Ascending aorta (tissue), 2 donors: Measurements from ENCODE around the gene FAM228A. TPM values are rescaled to one million over a fixed set of nuclear protein-coding genes. Genes with fewer than 3 reads are reported as not detected.

Source experiments
- DNase-seq, 2 donors: peaks; one replicate each; pipeline ENCODE4 v3.0.0-alpha.2; 2019; ENCODE audit warnings: low spot score in 2 of 2
- H3K27ac ChIP-seq, 2 donors: fragments of 200-600 bp; sonication (generic); one replicate each; pipeline ENCODE4 v1.5.1; 2016 to 2017; ENCODE audit warnings: mild to moderate bottlenecking in 1 of 2
- H3K27me3 ChIP-seq: fragments of 200-600 bp; sonication (generic); one replicate; pipeline ENCODE4 v1.5.1; 2017
- H3K36me3 ChIP-seq, 2 donors: fragments of 200-600 bp; sonication (generic); one replicate each; pipeline ENCODE4 v1.5.1; 2016
- H3K4me1 ChIP-seq, 2 donors: fragments of 200-600 bp; sonication (generic); one replicate each; pipeline ENCODE4 v1.5.1; 2016 to 2017; ENCODE audit warnings: mild to moderate bottlenecking in 1 of 2
- H3K4me3 ChIP-seq, 2 donors: fragments of 200-600 bp; sonication (generic); one replicate each; pipeline ENCODE4 v1.5.1; 2016 to 2017; ENCODE audit warnings: mild to moderate bottlenecking in 1 of 2
- H3K9me3 ChIP-seq, 2 donors: fragments of 200-600 bp; sonication (generic); one replicate each; pipeline ENCODE4 v1.5.1; 2016
- intact Hi-C: fragments of 100-400 bp; cut with DNase I; formaldehyde crosslinking; loops from one replicate; pipeline ENCODE4 v1.15.1; 2023
- total RNA-seq: library from RNA; depleted of rRNA; stranded (reverse); fragments of >200 nt; gene quantifications from one replicate; pipeline ENCODE4 v1.1.0, GENCODE V29; 2016
- TF ChIP-seq, protein P1 (sequence below), 3 experiments: fragments of 200-600 bp in 2 of 3; fragments of 450-650 bp in 1 of 3; sonication (generic) in 2 of 3; IDR thresholded peaks; one replicate each; pipeline ENCODE4 v1.5.1; 2016 to 2019; ENCODE audit warnings: antibody characterized with exemption in 3 of 3, mild to moderate bottlenecking in 1 of 3, moderate library complexity in 1 of 3

The FAM228A gene
- total RNA-seq, 1 donor from 2014 or later = not detected

DNA sequence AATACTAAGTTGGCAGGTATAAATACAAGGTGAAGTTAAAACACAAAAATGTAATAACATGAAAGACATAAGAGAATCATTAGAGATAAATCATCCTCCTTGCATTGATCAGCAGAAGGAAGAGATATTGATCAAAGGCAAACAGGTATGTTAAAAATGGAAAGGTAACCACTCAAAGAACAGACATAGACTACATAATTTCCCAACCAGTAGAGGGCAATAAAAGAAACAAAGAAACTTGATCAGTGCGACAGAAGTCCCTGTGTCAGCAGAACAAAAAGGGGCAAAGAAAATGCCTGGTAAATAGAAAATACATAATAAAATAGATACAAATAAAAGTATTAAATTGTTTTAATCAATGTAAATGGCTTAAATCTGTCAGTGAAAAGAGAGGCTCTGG is 53.6 kb downstream of the FAM228A start:
- Histone ChIP-seq H3K9me3 (no peaks in the 10 kb centered on the region), H3K4me1 (no peaks in the 10 kb centered on the region), H3K36me3 (peaks cover 0 to 23% of the 10 kb centered on the region in 2 donors), H3K4me3 (no peak overlapping the region), H3K27ac (no peak overlapping the region), H3K27me3 (no peaks in the 10 kb centered on the region)
- TF ChIP-seq, protein P1, sequence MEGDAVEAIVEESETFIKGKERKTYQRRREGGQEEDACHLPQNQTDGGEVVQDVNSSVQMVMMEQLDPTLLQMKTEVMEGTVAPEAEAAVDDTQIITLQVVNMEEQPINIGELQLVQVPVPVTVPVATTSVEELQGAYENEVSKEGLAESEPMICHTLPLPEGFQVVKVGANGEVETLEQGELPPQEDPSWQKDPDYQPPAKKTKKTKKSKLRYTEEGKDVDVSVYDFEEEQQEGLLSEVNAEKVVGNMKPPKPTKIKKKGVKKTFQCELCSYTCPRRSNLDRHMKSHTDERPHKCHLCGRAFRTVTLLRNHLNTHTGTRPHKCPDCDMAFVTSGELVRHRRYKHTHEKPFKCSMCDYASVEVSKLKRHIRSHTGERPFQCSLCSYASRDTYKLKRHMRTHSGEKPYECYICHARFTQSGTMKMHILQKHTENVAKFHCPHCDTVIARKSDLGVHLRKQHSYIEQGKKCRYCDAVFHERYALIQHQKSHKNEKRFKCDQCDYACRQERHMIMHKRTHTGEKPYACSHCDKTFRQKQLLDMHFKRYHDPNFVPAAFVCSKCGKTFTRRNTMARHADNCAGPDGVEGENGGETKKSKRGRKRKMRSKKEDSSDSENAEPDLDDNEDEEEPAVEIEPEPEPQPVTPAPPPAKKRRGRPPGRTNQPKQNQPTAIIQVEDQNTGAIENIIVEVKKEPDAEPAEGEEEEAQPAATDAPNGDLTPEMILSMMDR (IDR thresholded peaks at IDR 0.05) = peak in 2 of 3 experiments; percentile 16 to 36
- intact Hi-C loops = loop anchor here (2.0 kb wide), 1 partner anchor 154 kb away; no protein-coding TSS in a partner anchor
- no peak for DNase-seq

DNA sequence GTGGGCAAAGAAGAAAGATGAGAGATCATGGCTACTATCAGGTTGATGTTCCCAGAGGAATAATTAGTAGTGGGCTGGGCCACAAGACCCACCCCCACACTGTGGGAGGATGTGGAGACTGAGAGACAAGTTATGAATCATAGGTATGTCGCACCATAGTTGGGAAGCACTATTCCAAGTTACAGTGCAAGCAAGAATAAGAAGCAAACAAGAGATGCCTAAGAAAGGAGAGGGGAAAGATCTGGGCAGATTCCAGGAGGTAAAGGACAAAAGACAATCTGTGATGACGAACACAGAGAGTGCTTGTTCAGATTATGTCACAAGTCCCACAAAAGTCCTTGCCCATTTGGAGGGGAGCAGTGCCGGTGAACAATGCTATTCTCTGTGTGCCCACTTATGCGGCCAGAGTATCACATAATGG is 56.6 kb downstream of the FAM228A start:
- intact Hi-C loops = no loop called here
- Histone ChIP-seq H3K4me3 (no peak overlapping the region), H3K27me3 (no peaks in the 10 kb centered on the region), H3K36me3 (peaks cover 0 to 11% of the 10 kb centered on the region in 2 donors), H3K9me3 (no peaks in the 10 kb centered on the region), H3K27ac (no peak overlapping the region), H3K4me1 (no peaks in the 10 kb centered on the region)
- TF ChIP-seq, protein P1 (IDR thresholded peaks at IDR 0.05) = no peak
- no peak for DNase-seq

DNA sequence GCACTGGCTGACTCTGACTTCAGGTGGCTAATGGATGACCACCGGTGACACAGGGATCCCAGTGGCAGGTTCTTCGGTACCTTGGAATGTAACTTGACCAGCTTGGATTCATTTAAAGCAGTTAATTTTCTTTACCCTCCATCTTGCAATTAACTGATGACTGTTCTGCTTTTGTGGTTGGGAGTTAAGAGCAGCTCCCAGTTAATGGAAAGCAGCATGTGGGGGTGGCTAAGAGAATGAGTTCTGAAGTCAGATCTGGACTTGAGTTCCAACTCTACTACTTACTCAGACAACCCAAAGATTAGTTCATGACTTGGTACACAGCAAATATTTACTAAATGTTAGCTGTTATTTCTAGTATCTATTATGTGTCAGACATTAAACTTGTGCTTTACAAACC is 58.5 kb downstream of the FAM228A start:
- Histone ChIP-seq H3K4me1 (no peaks in the 10 kb centered on the region), H3K4me3 (no peak overlapping the region), H3K27ac (no peak overlapping the region), H3K36me3 (peaks cover 0 to 11% of the 10 kb centered on the region in 2 donors), H3K9me3 (no peaks in the 10 kb centered on the region), H3K27me3 (no peaks in the 10 kb centered on the region)
- intact Hi-C loops = no loop called here
- TF ChIP-seq, protein P1 (IDR thresholded peaks at IDR 0.05) = no peak
- DNase-seq = no peak

DNA sequence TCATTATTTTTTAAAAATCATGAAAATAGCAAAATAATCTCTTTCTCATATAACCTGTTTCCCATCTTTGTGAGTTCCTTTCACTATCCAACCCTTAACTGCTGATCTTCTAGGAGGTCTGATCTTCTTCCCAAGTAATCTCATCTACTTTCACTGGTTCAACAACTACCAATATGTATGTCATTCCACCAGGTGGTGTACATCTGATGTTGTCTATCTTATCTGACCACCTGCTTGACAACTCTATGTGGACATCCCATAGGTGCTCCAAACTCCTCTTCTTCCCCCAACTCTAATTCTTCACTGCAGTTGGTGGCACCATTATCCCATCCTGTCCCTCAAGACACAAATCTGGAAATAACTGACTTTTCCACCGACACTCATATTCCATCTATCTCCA is 62.5 kb downstream of the FAM228A start:
- Histone ChIP-seq H3K27me3 (no peaks in the 10 kb centered on the region), H3K4me3 (no peak overlapping the region), H3K4me1 (no peaks in the 10 kb centered on the region), H3K36me3 (peaks cover 0 to 12% of the 10 kb centered on the region in 2 donors), H3K9me3 (no peaks in the 10 kb centered on the region), H3K27ac (no peak overlapping the region)
- TF ChIP-seq, protein P1 (IDR thresholded peaks at IDR 0.05) = no peak
- intact Hi-C loops = no loop called here
- DNase-seq = no peak

DNA sequence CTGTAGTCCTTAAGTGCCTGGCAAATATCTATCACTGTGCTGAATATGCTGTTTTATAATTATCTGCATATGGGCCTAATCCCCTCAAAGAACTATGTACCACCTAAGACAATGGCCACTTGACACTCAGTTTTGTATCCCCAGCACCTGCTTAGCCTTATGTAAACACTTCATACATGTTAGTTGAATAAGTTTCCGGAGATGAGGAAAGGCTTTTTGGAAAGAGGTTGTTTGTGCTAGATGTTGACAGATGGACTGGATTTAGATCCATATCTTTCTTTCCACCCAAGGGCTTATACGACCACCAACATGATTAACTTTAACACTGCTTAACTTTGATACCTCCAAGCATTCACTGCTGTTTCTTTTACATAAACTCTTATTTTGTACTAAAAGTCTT is 63.3 kb downstream of the FAM228A start:
- H3K9me3 ChIP-seq = no peaks in the 10 kb centered on the region
- H3K27me3 ChIP-seq = no peaks in the 10 kb centered on the region
- DNase-seq = no peak
- no peak overlapping the region for H3K27ac ChIP-seq
- no peak overlapping the region for H3K4me3 ChIP-seq
- no peaks in the 10 kb centered on the region for H3K4me1 ChIP-seq
- TF ChIP-seq, protein P1 (IDR thresholded peaks at IDR 0.05) = no peak
- peaks cover under 1 to 14% of the 10 kb centered on the region in 2 donors for H3K36me3 ChIP-seq
- intact Hi-C loops = no loop called here

DNA sequence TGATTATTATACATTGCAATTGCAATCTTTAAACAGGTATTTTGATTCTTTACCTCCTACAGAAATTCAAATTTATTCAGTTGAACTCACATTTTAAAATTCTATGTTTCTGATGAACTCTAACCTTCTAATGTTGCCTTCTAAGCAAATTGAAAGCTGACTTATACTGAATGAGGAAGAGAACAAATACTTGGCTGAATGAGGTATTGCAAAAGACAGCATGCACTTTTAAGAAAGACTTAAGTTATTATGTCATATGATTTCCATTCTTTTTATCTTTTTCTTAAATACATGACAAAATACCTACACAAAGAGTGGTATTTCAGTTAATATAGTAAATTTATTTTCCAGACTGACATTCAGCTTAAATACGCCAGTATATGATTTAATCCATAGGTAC is 64.7 kb downstream of the FAM228A start:
- H3K9me3 ChIP-seq = no peaks in the 10 kb centered on the region
- DNase-seq = no peak
- TF ChIP-seq, protein P1 (IDR thresholded peaks at IDR 0.05) = no peak
- H3K27me3 ChIP-seq = no peaks in the 10 kb centered on the region
- no peak overlapping the region for H3K4me3 ChIP-seq
- H3K36me3 ChIP-seq = peaks cover 9 to 27% of the 10 kb centered on the region in 2 donors
- H3K27ac ChIP-seq = no peak overlapping the region
- intact Hi-C loops = no loop called here
- no peaks in the 10 kb centered on the region for H3K4me1 ChIP-seq
